GM23338 (cell line): Measurements from ENCODE around the gene COL4A2. TPM values are rescaled to one million over a fixed set of nuclear protein-coding genes. Genes with fewer than 3 reads are reported as not detected.

Experiments used
- ATAC-seq: fragments of 200-7000 bp; cut with Tn5 transposase; 3 replicates; pipeline ENCODE4 v1.9.1; 2020
- DNase-seq: peaks from one replicate; pipeline ENCODE4 v3.0.0-alpha.2; 2015; ENCODE audit warnings: low spot score
- H2AFZ ChIP-seq: fragments of 200-600 bp; sonication (generic); 2 replicates; pipeline ENCODE4 v1.8.0; 2016; ENCODE audit warnings: antibody characterized with exemption, mild to moderate bottlenecking, moderate library complexity
- H3F3A ChIP-seq: fragments of 200-600 bp; sonication (generic); replicated peaks from 2 replicates; pipeline ENCODE4 v1.8.0; 2017; ENCODE audit warnings: antibody characterized with exemption, mixed run types, low read depth
- H3K27ac ChIP-seq: fragments of 200-600 bp; sonication (generic); 2 replicates; pipeline ENCODE4 v1.6.1; 2016; ENCODE audit warnings: low read depth
- H3K27me3 ChIP-seq: fragments of 200-600 bp; sonication (generic); 2 replicates; pipeline ENCODE4 v1.8.0; 2016; ENCODE audit warnings: mild to moderate bottlenecking, mixed run types, moderate library complexity; ENCODE audit not compliant: insufficient read depth
- H3K36me3 ChIP-seq: fragments of 200-600 bp; sonication (generic); 2 replicates; pipeline ENCODE4 v1.8.0; 2016; ENCODE audit warnings: mild to moderate bottlenecking; ENCODE audit not compliant: insufficient read depth
- H3K4me1 ChIP-seq: fragments of 200-600 bp; sonication (generic); 2 replicates; pipeline ENCODE4 v1.8.0; 2016; ENCODE audit warnings: mild to moderate bottlenecking, moderate library complexity; ENCODE audit not compliant: insufficient read depth
- H3K4me2 ChIP-seq: fragments of 200-600 bp; sonication (generic); 2 replicates; pipeline ENCODE4 v1.7.1; 2017; ENCODE audit warnings: mixed run types
- H3K4me3 ChIP-seq: fragments of 200-600 bp; sonication (generic); 2 replicates; pipeline ENCODE4 v1.6.1; 2016; ENCODE audit warnings: mixed run types
- H3K79me2 ChIP-seq: fragments of 200-600 bp; sonication (generic); replicated peaks from 2 replicates; pipeline ENCODE4 v1.8.0; 2017; ENCODE audit warnings: mild to moderate bottlenecking; ENCODE audit not compliant: insufficient read depth
- H3K9me2 ChIP-seq: fragments of 200-600 bp; sonication (generic); 2 replicates; pipeline ENCODE4 v1.8.0; 2017; ENCODE audit not compliant: insufficient read depth
- H4K20me1 ChIP-seq: fragments of 200-600 bp; sonication (generic); replicated peaks from 2 replicates; pipeline ENCODE4 v1.8.0; 2017; ENCODE audit warnings: mild to moderate bottlenecking; ENCODE audit not compliant: insufficient read depth
- H3K27ac Mint-ChIP-seq: 2 replicates; pipeline ENCODE4 v1.8.0; 2020; ENCODE audit warnings: inconsistent platforms, mild to moderate bottlenecking, moderate library complexity, mixed read lengths
- H3K27me3 Mint-ChIP-seq: 3 replicates; pipeline ENCODE4 v1.8.0; 2022; ENCODE audit warnings: low read depth, mild to moderate bottlenecking, moderate library complexity, mixed read lengths, inconsistent platforms; ENCODE audit not compliant: insufficient read depth, poor library complexity
- H3K36me3 Mint-ChIP-seq: 3 replicates; pipeline ENCODE4 v1.8.0; 2021; ENCODE audit warnings: low read depth, mild to moderate bottlenecking, inconsistent platforms, moderate library complexity, mixed read lengths
- H3K4me1 Mint-ChIP-seq: 3 replicates; pipeline ENCODE4 v1.8.0; 2020; ENCODE audit warnings: mild to moderate bottlenecking, inconsistent platforms, mixed read lengths
- H3K4me3 Mint-ChIP-seq: 3 replicates; pipeline ENCODE4 v1.8.0; 2021; ENCODE audit warnings: moderate library complexity, mild to moderate bottlenecking, inconsistent platforms, mixed read lengths
- H3K9me3 Mint-ChIP-seq: 3 replicates; pipeline ENCODE4 v1.8.0; 2020; ENCODE audit warnings: moderate library complexity, mild to moderate bottlenecking, inconsistent platforms, mixed read lengths
- CTCF ChIP-seq, 2 experiments: fragments of 200-600 bp in 1 of 2; sonication (generic) in 1 of 2; conservative IDR thresholded peaks; 2 replicates each; pipeline versions ENCODE4 v1.5.1 to v1.6.1; 2016 to 2017; ENCODE audit warnings: antibody characterized with exemption in 2 of 2, low read depth in 2 of 2, mild to moderate bottlenecking in 2 of 2, moderate library complexity in 1 of 2
- ETS1 ChIP-seq: IDR thresholded peaks from 2 replicates; pipeline ENCODE4 v1.6.1; 2016; ENCODE audit warnings: antibody characterized with exemption
- EZH2phosphoT487 ChIP-seq: fragments of 200-600 bp; sonication (generic); IDR thresholded peaks from one replicate; pipeline ENCODE4 v1.8.1; 2018; ENCODE audit warnings: antibody characterized with exemption; ENCODE audit not compliant: unreplicated experiment
- JUNB ChIP-seq: IDR thresholded peaks from one replicate; pipeline ENCODE4 v1.6.1; 2016; ENCODE audit warnings: antibody characterized with exemption; ENCODE audit not compliant: unreplicated experiment
- POLR2AphosphoS5 ChIP-seq: IDR thresholded peaks from 2 replicates; pipeline ENCODE4 v1.6.1; 2016; ENCODE audit warnings: antibody characterized with exemption, low read depth
- REST ChIP-seq: IDR thresholded peaks from one replicate; pipeline ENCODE4 v1.6.1; 2018; ENCODE audit warnings: antibody characterized with exemption; ENCODE audit not compliant: unreplicated experiment
- STAT1 ChIP-seq: IDR thresholded peaks from one replicate; pipeline ENCODE4 v1.6.1; 2016; ENCODE audit warnings: antibody characterized with exemption; ENCODE audit not compliant: unreplicated experiment
- ZNF114 ChIP-seq: fragments of 250-450 bp; sonication (Bioruptor Pico); IDR thresholded peaks from 2 replicates; pipeline ENCODE4 v1.5.0; 2020; ENCODE audit warnings: mild to moderate bottlenecking, moderate library complexity
- ZNF331 ChIP-seq: fragments of 250-450 bp; sonication (Bioruptor Pico); IDR thresholded peaks from 2 replicates; pipeline ENCODE4 v1.5.0; 2020; ENCODE audit warnings: low read depth, mild to moderate bottlenecking, moderate library complexity
- ZNF462 ChIP-seq: fragments of 250-450 bp; sonication (Bioruptor Pico); IDR thresholded peaks from 2 replicates; pipeline ENCODE4 v1.5.0; 2020; ENCODE audit warnings: mild to moderate bottlenecking, moderate library complexity
- polyA plus RNA-seq: library from polyadenylated mRNA; unstranded; fragments of >200 nt; fragmentation: Nextera tagmentation; extraction: Ambion mirVana; gene quantifications from 2 replicates; pipeline ENCODE4 v1.2.1, GENCODE V29; 2016
- total RNA-seq: library from RNA; depleted of rRNA; stranded (reverse); fragments of >200 nt; shearing (Covaris generic); gene quantifications from 2 replicates; pipeline ENCODE4 v1.2.3, GENCODE V29; 2014

The COL4A2 gene
- total and polyA plus RNA-seq, 2 experiments from 2014 or later: 37.4 to 131 TPM

- Histone ChIP-seq H3K4me3 (no peak overlapping the region), H3K79me2 (no peaks in the 10 kb centered on the region), H3F3A (no peaks in the 10 kb centered on the region), H3K9me2 (no peaks in the 10 kb centered on the region), H2AFZ (no peak overlapping the region), H3K27me3 (no peaks in the 10 kb centered on the region), H3K4me2 (no peak overlapping the region), H3K4me1 (peaks cover 21% of the 10 kb centered on the region), H4K20me1 (peaks cover 27% of the 10 kb centered on the region), H3K27ac (no peak overlapping the region), H3K36me3 (no peaks in the 10 kb centered on the region)
- DNase-seq (no peak), ATAC-seq (no peak)
- Mint-ChIP-seq H3K4me1 (peaks cover 39% of the 10 kb centered on the region), H3K36me3 (peaks cover 6% of the 10 kb centered on the region; the same call in 1 of the 3 replicates), H3K27ac (no peak overlapping the region), H3K27me3 (peaks cover 7% of the 10 kb centered on the region), H3K4me3 (no peak overlapping the region), H3K9me3 (no peaks in the 10 kb centered on the region; the same call in 2 of the 3 replicates)
- TF ChIP-seq POLR2AphosphoS5: no peak
- no peak for TF ChIP-seq ZNF114 (CRISPR knock-in tag)
- no peak for TF ChIP-seq CTCF (conservative IDR thresholded peaks at IDR 0.05; ENCODE audit: low read depth in 2 of 2)
- no peak for TF ChIP-seq JUNB
- TF ChIP-seq EZH2phosphoT487: no peak
- TF ChIP-seq REST: no peak
- no peak for TF ChIP-seq STAT1
- TF ChIP-seq ZNF462 (CRISPR knock-in tag): no peak
- no peak for TF ChIP-seq ETS1
- no peak for TF ChIP-seq ZNF331 (CRISPR knock-in tag)
Measured at GRCh38 chr13:110376120-110376519, 69.0 kb downstream of the COL4A2 start.
